Measurements from ENCODE around the gene STK11IP.

GRCh38 chr2:219570194-219570923, 27.3 kb upstream of the STK11IP start:
- TF ChIP-seq CTCF (IDR thresholded peaks at IDR 0.05; ENCODE audit: low read depth, low read length): no peak
- no peak for TF ChIP-seq EZH2phosphoT487 (IDR thresholded peaks at IDR 0.05; ENCODE audit: low read depth)
